Measurements from ENCODE around the gene PHKG1. TPM values are rescaled to one million over a fixed set of nuclear protein-coding genes. Genes with fewer than 3 reads are reported as not detected.
"Not testable (repeated sequence)": the region's sequence is repeated elsewhere in the genome, so short reads cannot be mapped to it uniquely, and the experiment has no call there.

The PHKG1 gene
- total RNA-seq, 2 donors from 2014 or later = 0.46 TPM

- Mint-ChIP-seq H3K9me3 (no peaks in the 10 kb centered on the region), H3K27me3 (ENCODE audit: insufficient read depth) (no peaks in the 10 kb centered on the region), H3K27ac (peak overlapping the region; percentile 87), H3K36me3 (ENCODE audit: low read depth) (peaks cover 45% of the 10 kb centered on the region), H3K4me3 (no peak overlapping the region), H3K4me1 (peaks cover 2% of the 10 kb centered on the region)
- H3K9me3 ChIP-seq (ENCODE audit: control insufficient read depth, low read length) = no peaks in the 10 kb centered on the region
- H3K36me3 ChIP-seq (ENCODE audit: control insufficient read depth, insufficient read depth, low read length) = peaks cover 38% of the 10 kb centered on the region
- TF ChIP-seq CTCF (conservative IDR thresholded peaks at IDR 0.05) = peak; percentile 96
- peak; percentile 96 for DNase-seq
- H3K9ac ChIP-seq (ENCODE audit: extremely low read depth, low read length, poor library complexity, severe bottlenecking) = no peak overlapping the region
- 35 to 41% methylated on average over 9 to 19 of the region's 19 CpGs for WGBS, 2 experiments (ENCODE audit: insufficient coverage in 1 of 2, insufficient read length in 1 of 2)
- H3K27me3 ChIP-seq (ENCODE audit: control insufficient read depth, insufficient read depth, low read length, poor library complexity, severe bottlenecking) = no peaks in the 10 kb centered on the region
- no peak overlapping the region for H3K4me3 ChIP-seq (ENCODE audit: low read length)
- no peak overlapping the region for H3K27ac ChIP-seq (ENCODE audit: low read depth, low read length)
- H3K4me1 ChIP-seq (ENCODE audit: control insufficient read depth, insufficient read depth, low read length) = no peaks in the 10 kb centered on the region
Observed at GRCh38 chr7:56074371-56074791, 18.4 kb downstream of the PHKG1 start.

GRCh38 chr7:56066376-56066775 is 26.4 kb downstream of the PHKG1 start:
- not testable (repeated sequence) for H3K27me3 Mint-ChIP-seq (ENCODE audit: insufficient read depth); H3K4me3 ChIP-seq (ENCODE audit: low read length); H3K27ac ChIP-seq (ENCODE audit: low read depth, low read length); H3K27ac Mint-ChIP-seq; DNase-seq; H3K27me3 ChIP-seq (ENCODE audit: control insufficient read depth, insufficient read depth, low read length, poor library complexity, severe bottlenecking); H3K9ac ChIP-seq (ENCODE audit: extremely low read depth, low read length, poor library complexity, severe bottlenecking); H3K9me3 ChIP-seq (ENCODE audit: control insufficient read depth, low read length); H3K4me1 ChIP-seq (ENCODE audit: control insufficient read depth, insufficient read depth, low read length); H3K9me3 Mint-ChIP-seq; H3K4me3 Mint-ChIP-seq; H3K4me1 Mint-ChIP-seq
- H3K36me3 Mint-ChIP-seq (ENCODE audit: low read depth) = peaks cover 45% of the 10 kb centered on the region
- H3K36me3 ChIP-seq (ENCODE audit: control insufficient read depth, insufficient read depth, low read length) = peaks cover 50% of the 10 kb centered on the region
- 95 to 97% methylated on average over 12 to 13 of the region's 13 CpGs for WGBS, 2 experiments (ENCODE audit: insufficient coverage in 1 of 2, insufficient read length in 1 of 2)

- Histone ChIP-seq H3K4me1 (ENCODE audit: control insufficient read depth, insufficient read depth, low read length) (peaks cover 3% of the 10 kb centered on the region), H3K4me3 (ENCODE audit: low read length) (peak within 1 kb of the TSS; percentile 89), H3K36me3 (ENCODE audit: control insufficient read depth, insufficient read depth, low read length) (peaks cover 57% of the 10 kb centered on the region), H3K27ac (ENCODE audit: low read depth, low read length) (peak within 1 kb of the TSS; percentile 87), H3K9ac (ENCODE audit: extremely low read depth, low read length, poor library complexity, severe bottlenecking) (peak within 1 kb of the TSS; percentile 83), H3K9me3 (ENCODE audit: control insufficient read depth, low read length) (no peaks in the 10 kb centered on the region), H3K27me3 (ENCODE audit: control insufficient read depth, insufficient read depth, low read length, poor library complexity, severe bottlenecking) (no peaks in the 10 kb centered on the region)
- Mint-ChIP-seq H3K9me3 (no peaks in the 10 kb centered on the region), H3K27me3 (ENCODE audit: insufficient read depth) (no peaks in the 10 kb centered on the region), H3K27ac (peak within 1 kb of the TSS; percentile 87), H3K4me3 (peak within 1 kb of the TSS; percentile 93), H3K4me1 (peaks cover 3% of the 10 kb centered on the region), H3K36me3 (ENCODE audit: low read depth) (peaks cover 56% of the 10 kb centered on the region)
- WGBS, 2 experiments (ENCODE audit: insufficient coverage in 1 of 2, insufficient read length in 1 of 2) = 1% methylated on average over 49 of the region's 49 CpGs; no CpG with 5 or more reads in 1 of the 2 experiments
- peak; percentile 96 for DNase-seq
- TF ChIP-seq CTCF (conservative IDR thresholded peaks at IDR 0.05) = peak; percentile 40
Observed at GRCh38 chr7:56063882-56064625, 28.7 kb downstream of the PHKG1 start, which contains the start of gene SUMF2. TSS of gene SUMF2 (plus strand) at chr7:56064286. CDS start at chr7:56064312, 26 bp downstream.
